Gastroesophageal sphincter (tissue), 4 donors: Measurements from ENCODE around the gene PAX3. TPM values are rescaled to one million over a fixed set of nuclear protein-coding genes. Genes with fewer than 3 reads are reported as not detected.

ENCODE experiments used
- ATAC-seq: fragments of 150-250 bp; one replicate; pipeline ENCODE4 v1.9.1; 2016; ENCODE audit warnings: mild to moderate bottlenecking, moderate library complexity
- H3K27ac ChIP-seq, 4 donors: fragments of 200-600 bp; sonication (generic) in 3 of 4; 1 replicate in 3 of 4; 2 replicates in 1 of 4; pipeline ENCODE4 v1.5.1; 2016 to 2019
- H3K27me3 ChIP-seq: fragments of 200-600 bp; sonication (generic); one replicate; pipeline ENCODE4 v1.5.1; 2019
- H3K36me3 ChIP-seq, 2 donors: fragments of 200-600 bp; sonication (generic); one replicate each; pipeline ENCODE4 v1.5.1; 2019; ENCODE audit warnings: control low read depth in 1 of 2
- H3K4me1 ChIP-seq, 3 donors: fragments of 200-600 bp; sonication (generic); 1 replicate in 2 of 3; 2 replicates in 1 of 3; pipeline ENCODE4 v1.5.1; 2016 to 2019; ENCODE audit warnings: control low read depth in 2 of 3
- H3K4me3 ChIP-seq, 2 donors: fragments of 200-600 bp; sonication (generic); one replicate each; pipeline ENCODE4 v1.5.1; 2019; ENCODE audit warnings: mild to moderate bottlenecking in 1 of 2, moderate library complexity in 1 of 2
- H3K9me3 ChIP-seq, 3 donors: fragments of 200-600 bp; sonication (generic); one replicate each; pipeline ENCODE4 v1.5.1; 2017 to 2019; ENCODE audit warnings: control low read depth in 2 of 3
- CTCF ChIP-seq, 4 experiments: fragments of 200-600 bp in 2 of 4; fragments of 450-650 bp in 2 of 4; sonication (generic) in 1 of 4; IDR thresholded peaks; one replicate each; pipeline ENCODE4 v1.5.1; 2017 to 2019; ENCODE audit warnings: antibody characterized with exemption in 4 of 4, mild to moderate bottlenecking in 2 of 4, moderate library complexity in 2 of 4
- EP300 ChIP-seq: sonication (generic); formaldehyde crosslinking; IDR thresholded peaks from one replicate; pipeline ENCODE4 v1.6.1; 2017; ENCODE audit warnings: antibody characterized with exemption, mild to moderate bottlenecking
- POLR2A ChIP-seq, 2 donors: fragments of 450-650 bp; IDR thresholded peaks; one replicate each; pipeline ENCODE4 v1.6.1; 2017; ENCODE audit warnings: antibody characterized with exemption in 2 of 2, mild to moderate bottlenecking in 2 of 2, moderate library complexity in 1 of 2
- POLR2AphosphoS5 ChIP-seq: sonication (generic); formaldehyde crosslinking; IDR thresholded peaks from one replicate; pipeline ENCODE4 v1.6.1; 2017; ENCODE audit warnings: antibody characterized with exemption
- WGBS, 2 donors: methylation state at CpG; one replicate each; pipeline ENCODE4 v1.1.5; 2018; ENCODE audit warnings: low coverage in 1 of 2; 5-methylcytosine and 5-hydroxymethylcytosine counted together
- total RNA-seq, 4 donors: library from RNA; depleted of rRNA; stranded (reverse); fragments of >200 nt; gene quantifications; one replicate each; pipeline ENCODE4 v1.1.0, GENCODE V29; 2016

Gene PAX3
- total RNA-seq, 4 donors from 2014 or later: 0.31 TPM; not detected in 3

GRCh38 chr2:222213049-222213448, 85.7 kb downstream of the PAX3 start:
- Histone ChIP-seq H3K9me3 (no peaks in the 10 kb centered on the region), H3K4me3 (no peak overlapping the region), H3K4me1 (no peaks in the 10 kb centered on the region), H3K27ac (no peak overlapping the region), H3K27me3 (peaks cover 46% of the 10 kb centered on the region), H3K36me3 (no peaks in the 10 kb centered on the region)
- no peak for ATAC-seq
- 45 to 52% methylated on average over 4 to 5 of the region's 5 CpGs for WGBS, 2 donors
- TF ChIP-seq POLR2A (IDR thresholded peaks at IDR 0.05): no peak
- no peak for TF ChIP-seq EP300
- TF ChIP-seq POLR2AphosphoS5: no peak
- TF ChIP-seq CTCF (IDR thresholded peaks at IDR 0.05): no peak

DNA sequence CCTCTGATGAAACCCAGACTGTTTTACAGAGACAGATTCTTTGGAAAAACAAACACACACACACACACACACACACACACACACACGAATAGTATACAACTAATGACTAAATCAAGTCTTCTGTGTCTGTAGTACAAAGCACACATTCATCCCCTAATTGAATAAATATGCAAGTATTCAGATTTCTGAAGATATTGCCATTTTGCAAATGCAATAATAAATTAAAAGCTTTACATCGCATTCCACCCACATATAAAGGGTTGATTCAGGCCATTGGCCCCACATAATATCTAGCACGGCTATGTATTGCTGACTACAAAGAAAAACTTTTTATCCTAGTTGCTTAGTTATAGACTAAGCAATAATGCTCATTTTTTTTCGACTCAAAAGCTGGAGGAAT, 86.2 kb downstream of the PAX3 start:
- no peak for ATAC-seq

GRCh38 chr2:222208010-222208690, 90.6 kb downstream of the PAX3 start:
- Histone ChIP-seq H3K27ac (no peak overlapping the region), H3K9me3 (no peaks in the 10 kb centered on the region), H3K36me3 (no peaks in the 10 kb centered on the region), H3K4me1 (no peaks in the 10 kb centered on the region), H3K4me3 (no peak overlapping the region), H3K27me3 (peaks cover 46% of the 10 kb centered on the region)
- no peak for ATAC-seq
- TF ChIP-seq EP300: no peak
- no peak for TF ChIP-seq CTCF (IDR thresholded peaks at IDR 0.05)
- TF ChIP-seq POLR2AphosphoS5: no peak
- WGBS, 2 donors: 25 to 33% methylated on average over 4 of the region's 4 CpGs

More for the DNA sequence above, 86.2 kb downstream of the PAX3 start:
- 58 to 64% methylated on average over 3 to 4 of the region's 4 CpGs for WGBS, 2 donors
- no peaks in the 10 kb centered on the region for H3K9me3 ChIP-seq
- no peak overlapping the region for H3K4me3 ChIP-seq
- no peaks in the 10 kb centered on the region for H3K4me1 ChIP-seq
- no peak overlapping the region for H3K27ac ChIP-seq
- H3K36me3 ChIP-seq: no peaks in the 10 kb centered on the region
- TF ChIP-seq POLR2AphosphoS5 (no peak), POLR2A (IDR thresholded peaks at IDR 0.05) (no peak), EP300 (no peak), CTCF (IDR thresholded peaks at IDR 0.05) (no peak)
- peaks cover 47% of the 10 kb centered on the region for H3K27me3 ChIP-seq

- Histone ChIP-seq H3K4me1 (no peaks in the 10 kb centered on the region), H3K36me3 (no peaks in the 10 kb centered on the region), H3K9me3 (no peaks in the 10 kb centered on the region), H3K27me3 (peaks cover 44% of the 10 kb centered on the region), H3K4me3 (no peak overlapping the region), H3K27ac (no peak overlapping the region)
- TF ChIP-seq EP300: no peak
- TF ChIP-seq POLR2A (IDR thresholded peaks at IDR 0.05): no peak
- no peak for TF ChIP-seq POLR2AphosphoS5
- no peak for TF ChIP-seq CTCF (IDR thresholded peaks at IDR 0.05)
- 71 to 83% methylated on average over 1 of the region's 1 CpG for WGBS, 2 donors
- no peak for ATAC-seq
Measured at GRCh38 chr2:222205136-222205535, 93.7 kb downstream of the PAX3 start.

- WGBS, 2 donors: 13 to 15% methylated on average over 3 to 4 of the region's 4 CpGs
- no peak overlapping the region for H3K27ac ChIP-seq
- TF ChIP-seq POLR2A (IDR thresholded peaks at IDR 0.05): no peak
- no peak for TF ChIP-seq CTCF (IDR thresholded peaks at IDR 0.05)
- no peak for TF ChIP-seq POLR2AphosphoS5
- TF ChIP-seq EP300: no peak
- H3K4me1 ChIP-seq: no peaks in the 10 kb centered on the region
- no peaks in the 10 kb centered on the region for H3K9me3 ChIP-seq
- H3K27me3 ChIP-seq: peaks cover 49% of the 10 kb centered on the region
- no peak overlapping the region for H3K4me3 ChIP-seq
- ATAC-seq: no peak
- no peaks in the 10 kb centered on the region for H3K36me3 ChIP-seq
Measured at GRCh38 chr2:222203041-222203440, 95.8 kb downstream of the PAX3 start.
